COLO668 (cell line): Measurements from ENCODE around the gene NFKBIA.
"Not testable (repeated sequence)": the region's sequence is repeated elsewhere in the genome, so short reads cannot be mapped to it uniquely, and the experiment has no call there.

Source experiments
- DNase-seq: peaks from one replicate; lab custom pipeline; 2025; ENCODE audit not compliant: unreplicated experiment; lab: John Stamatoyannopoulos, UW

NFKBIA gene

DNA sequence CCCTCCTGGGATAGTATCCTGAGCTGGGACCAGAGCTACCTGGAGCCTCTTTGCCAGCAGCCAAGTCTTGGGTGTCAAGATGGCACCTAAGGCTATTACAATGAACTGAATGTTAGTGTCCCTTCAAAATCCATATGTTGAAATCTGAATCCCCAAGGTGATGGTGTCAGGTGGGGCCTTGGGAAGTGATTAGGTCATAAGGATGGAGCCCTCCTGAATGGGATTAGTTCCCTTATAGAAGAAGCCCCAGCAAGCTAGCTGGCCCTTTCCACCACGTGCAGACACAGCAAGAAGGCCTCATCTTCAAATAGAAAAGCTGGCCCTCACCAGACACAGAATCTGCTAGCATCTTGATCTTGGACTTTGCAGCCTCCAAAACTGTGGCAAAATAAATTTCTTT is 12.4 kb downstream of the NFKBIA start:
- no peak for DNase-seq

DNA sequence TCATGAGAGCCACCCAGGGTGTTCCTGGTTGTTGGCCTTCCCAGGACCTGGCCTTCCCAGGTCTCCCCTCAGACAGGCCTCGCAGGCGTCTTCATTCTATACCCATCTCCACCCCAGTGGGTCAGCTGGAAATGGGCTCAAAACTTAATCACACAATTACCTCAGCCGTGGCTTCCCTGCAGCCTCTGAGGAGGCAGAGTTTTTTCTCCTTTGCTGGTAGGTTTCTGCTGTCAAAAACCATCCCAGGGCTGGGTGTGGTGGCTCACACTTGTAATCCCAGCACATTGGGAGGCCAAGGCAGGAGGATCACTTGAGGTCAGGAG is 13.2 kb downstream of the NFKBIA start:
- no peak for DNase-seq

- peak; percentile 67 for DNase-seq
Measured at GRCh38 chr14:35390577-35391387, 13.8 kb downstream of the NFKBIA start.

DNA sequence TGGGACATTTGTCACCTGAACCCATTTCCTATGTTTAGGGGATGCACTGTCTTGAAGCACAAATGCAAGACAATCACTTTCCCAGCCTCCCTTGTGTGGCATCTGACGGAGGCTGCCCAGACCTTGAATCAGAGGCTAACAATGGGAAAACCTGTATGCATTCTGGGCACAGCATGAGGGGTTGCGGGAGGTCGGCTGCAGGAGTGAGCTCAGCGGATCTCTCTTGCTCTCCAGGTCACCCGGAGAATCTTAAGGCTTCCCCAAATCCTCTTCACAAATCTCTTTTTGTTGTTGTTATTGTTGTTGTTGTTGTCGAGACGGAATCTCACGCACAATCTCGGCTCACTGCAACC is 15.3 kb downstream of the NFKBIA start:
- no peak for DNase-seq

GRCh38 chr14:35388656-35389314 is 15.8 kb downstream of the NFKBIA start:
- DNase-seq = no peak

- no peak for DNase-seq
Measured at GRCh38 chr14:35387713-35388579, 16.6 kb downstream of the NFKBIA start.

GRCh38 chr14:35387219-35387618 is 17.3 kb downstream of the NFKBIA start:
- no peak for DNase-seq

DNA sequence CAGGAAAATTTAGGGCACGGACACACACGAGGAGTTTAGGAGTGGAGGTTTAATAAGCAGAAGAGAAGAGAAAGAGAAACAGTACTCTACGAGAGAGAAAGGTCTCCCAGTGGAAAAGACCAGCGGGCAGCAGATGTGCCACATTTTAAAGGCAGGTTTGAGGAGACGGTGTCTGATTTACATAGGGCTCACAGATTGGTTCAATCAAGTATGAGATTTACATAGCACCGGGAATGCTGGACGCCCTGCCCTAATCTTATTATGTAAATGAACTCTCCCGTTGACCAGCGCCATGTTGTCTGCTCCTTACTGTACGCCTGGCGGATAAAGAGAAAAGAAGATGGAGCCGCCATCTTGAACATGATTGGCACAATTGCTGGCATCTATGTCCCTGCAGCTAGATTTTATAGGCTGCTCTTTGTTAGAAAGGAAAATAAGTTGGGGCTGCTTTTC is 17.9 kb downstream of the NFKBIA start:
- DNase-seq = no peak

- peak; percentile 51 for DNase-seq
Measured at GRCh38 chr14:35385042-35385839, 19.3 kb downstream of the NFKBIA start.

DNA sequence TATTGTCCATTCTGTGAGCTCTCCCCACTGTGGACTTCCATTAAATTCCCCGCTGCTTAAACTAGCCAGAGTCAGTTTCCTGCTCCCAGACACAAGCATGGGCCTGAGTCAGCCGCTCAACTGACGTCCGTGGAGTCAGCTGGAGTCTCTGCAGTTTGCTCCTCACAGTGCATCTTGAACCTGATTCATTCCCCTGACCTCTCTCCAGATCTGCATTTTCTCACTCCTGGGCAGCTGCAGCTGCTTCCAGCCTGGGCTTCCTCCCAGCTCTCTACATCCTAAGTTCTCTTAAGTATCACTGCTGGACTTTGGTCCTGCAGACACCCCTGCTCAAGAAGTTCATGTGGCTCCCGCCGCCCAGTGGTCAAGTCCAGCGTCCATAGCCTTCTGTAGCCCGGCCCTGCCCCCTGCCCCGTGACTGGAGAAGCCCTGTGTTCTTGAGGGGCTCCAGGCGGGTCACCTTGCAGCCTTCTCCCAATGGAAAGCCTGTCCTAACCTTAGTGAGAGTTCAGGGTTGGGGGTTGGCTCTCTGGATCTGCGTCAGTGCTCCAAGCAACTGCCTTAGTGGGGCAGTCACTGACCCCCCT is 20.0 kb downstream of the NFKBIA start:
- DNase-seq = no peak

- no peak for DNase-seq
Measured at GRCh38 chr14:35383569-35384454, 20.7 kb downstream of the NFKBIA start.

GRCh38 chr14:35380794-35381193 is 23.8 kb downstream of the NFKBIA start:
- DNase-seq = no peak

GRCh38 chr14:35379234-35379933 is 25.2 kb downstream of the NFKBIA start:
- not testable (repeated sequence) for DNase-seq

DNA sequence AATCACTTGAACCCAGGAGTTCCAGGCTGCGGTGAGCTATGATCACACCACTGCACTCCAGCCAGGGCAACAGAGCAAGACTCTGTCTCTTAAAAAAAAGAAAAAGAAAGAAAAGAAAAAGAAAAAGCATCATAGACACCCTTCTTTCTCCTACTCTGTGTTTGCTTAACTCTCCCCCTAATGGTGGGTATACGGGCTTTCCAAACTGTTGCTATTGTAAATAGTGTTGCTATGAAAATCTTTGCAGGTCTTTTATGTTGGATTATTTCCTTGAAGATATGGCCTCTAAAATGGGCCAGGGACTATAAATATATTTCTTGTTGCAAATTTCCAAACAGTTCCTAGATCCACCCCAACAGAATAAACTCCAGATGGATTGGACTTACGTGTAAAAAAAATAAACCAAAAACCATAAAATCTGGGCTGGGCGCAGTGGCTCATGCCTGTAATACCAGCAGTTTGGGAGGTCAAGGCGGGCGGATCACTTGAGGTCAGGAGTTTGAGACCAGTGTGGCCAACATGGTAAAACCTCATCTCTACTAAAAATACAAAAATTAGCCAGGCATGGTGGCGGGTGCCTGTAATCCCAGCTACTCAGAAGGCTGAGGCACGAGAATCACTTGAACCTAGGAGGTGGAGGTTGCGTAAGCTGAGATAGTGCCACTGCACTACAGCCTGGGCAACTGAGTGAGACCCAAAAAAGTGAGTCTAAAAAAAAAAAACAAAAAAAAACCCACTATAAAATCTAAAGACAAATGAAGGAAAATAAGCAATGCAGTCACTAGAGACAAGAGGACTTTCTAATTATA is 25.9 kb downstream of the NFKBIA start:
- DNase-seq = no peak

DNA sequence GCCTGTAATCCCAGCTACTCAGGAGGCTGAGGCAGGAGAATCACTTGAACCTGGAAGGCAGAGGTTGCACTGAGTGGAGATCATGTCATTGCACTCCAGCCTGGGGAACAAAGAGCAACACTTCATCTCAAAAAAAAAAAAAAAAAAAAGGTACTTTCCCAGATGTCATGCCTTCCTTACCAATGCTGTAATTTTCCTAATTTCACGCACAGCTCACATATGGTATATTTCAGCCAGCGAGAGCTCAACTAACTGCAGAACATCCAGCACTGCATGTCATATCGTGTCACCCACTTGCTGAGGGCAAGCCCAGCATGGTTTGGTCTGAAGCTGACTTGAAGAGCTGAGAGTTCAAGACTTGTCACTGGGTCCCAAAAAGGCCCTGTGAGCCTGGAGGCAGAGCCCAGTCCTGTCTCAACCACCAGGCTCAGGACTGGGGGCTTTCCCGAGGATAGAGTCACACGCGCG is 29.0 kb downstream of the NFKBIA start:
- DNase-seq = no peak

- no peak for DNase-seq
Measured at GRCh38 chr14:35374263-35374712, 30.3 kb downstream of the NFKBIA start.

DNA sequence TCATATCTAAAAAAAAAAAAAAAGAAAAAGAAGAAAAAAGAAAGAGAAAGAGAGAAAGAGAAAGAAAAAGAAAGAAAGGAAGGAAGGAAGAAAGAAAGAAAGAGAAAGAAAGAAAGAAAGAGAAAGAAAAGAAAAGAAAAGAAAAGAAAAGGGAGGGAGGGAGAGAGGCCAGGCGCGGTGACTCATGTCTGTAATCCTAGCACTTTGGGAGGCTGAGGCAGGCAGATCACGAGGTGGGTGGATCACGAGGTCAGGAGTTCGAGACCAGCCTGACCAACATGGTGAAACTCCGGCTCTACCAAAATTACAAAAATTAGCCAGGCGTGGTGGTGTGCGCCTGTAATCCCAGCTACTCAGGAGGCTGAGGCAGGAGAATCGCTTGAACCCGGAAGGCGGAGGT is 31.3 kb downstream of the NFKBIA start:
- DNase-seq = not testable (repeated sequence)

DNA sequence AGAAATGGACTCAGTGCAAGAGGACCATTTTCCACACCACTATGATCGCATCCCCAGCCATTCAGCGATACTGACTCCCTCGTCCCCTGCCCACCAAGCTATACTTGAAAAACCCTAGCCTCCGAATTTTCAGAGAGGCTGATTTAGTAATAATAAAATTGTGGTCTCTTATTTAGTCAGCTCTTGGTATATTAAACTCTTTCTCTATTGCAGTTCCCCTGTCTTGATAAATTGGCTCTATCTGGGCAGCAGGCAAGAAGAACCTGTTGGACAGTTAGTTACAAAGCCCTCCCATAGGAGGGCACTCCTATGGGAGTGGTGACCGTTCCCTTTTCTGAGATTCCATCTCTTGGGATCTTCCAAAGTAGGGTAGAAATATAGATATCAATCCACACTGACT is 33.6 kb downstream of the NFKBIA start:
- no peak for DNase-seq
